A549 (cell line): ENCODE data around the gene ZNF140. TPM values are rescaled to one million over a fixed set of nuclear protein-coding genes. Genes with fewer than 3 reads are reported as not detected.

Source experiments
- ATAC-seq, 2 experiments: fragments of 200-7000 bp in 1 of 2; fragments of >200 bp in 1 of 2; cut with Nextera tagmentation in 1 of 2; cut with Tn5 transposase in 1 of 2; 3 replicates each; pipeline versions ENCODE4 v1.8.0 to v1.9.1; 2018 to 2020; ENCODE audit warnings: mild to moderate bottlenecking in 1 of 2, moderate library complexity in 1 of 2
- CTCF ChIA-PET: fragments of 300-600 bp; sonication (Branson Sonifier 250); formaldehyde crosslinking; extraction: SDS; loops from one replicate; lab custom pipeline; 2021; ENCODE audit warnings: antibody characterized with exemption, inconsistent platforms; lab: Yijun Ruan, JAX
- POLR2A ChIA-PET: fragments of 350-600 bp; formaldehyde crosslinking; extraction: SDS; loops from one replicate; lab custom pipeline; 2021; ENCODE audit warnings: antibody characterized with exemption, inconsistent platforms; lab: Yijun Ruan, JAX
- DNase-seq, 2 experiments: peaks; one replicate each; pipeline versions ENCODE4 v3.0.0 to v3.0.0-alpha.2; 2011 to 2016; ENCODE audit warnings: low read depth in 1 of 2, low spot score in 1 of 2
- FAIRE-seq: peaks from 2 replicates; lab custom pipeline; 2011; peaks lifted over from hg19 to GRCh38; lab: Jason Lieb, UNC
- H3K27ac ChIP-seq, 2 experiments: fragments of >200 bp; sonication (Bioruptor Twin); formaldehyde crosslinking; 3 replicates each; pipeline ENCODE4 v1.5.1; 2016 to 2017
- H3K4me1 ChIP-seq: fragments of >200 bp; sonication (Bioruptor Twin); formaldehyde crosslinking; 3 replicates; pipeline ENCODE4 v1.6.1; 2016
- H3K4me2 ChIP-seq: fragments of >200 bp; sonication (Bioruptor Twin); formaldehyde crosslinking; 3 replicates; pipeline ENCODE4 v1.6.1; 2016
- H3K4me3 ChIP-seq: fragments of >200 bp; sonication (Bioruptor Twin); formaldehyde crosslinking; 3 replicates; pipeline ENCODE4 v1.5.1; 2016
- H3K9me3 ChIP-seq: fragments of >200 bp; sonication (Bioruptor Twin); formaldehyde crosslinking; 3 replicates; pipeline ENCODE4 v1.6.1; 2016
- BCL3 ChIP-seq: fragments of >200 bp; sonication (Bioruptor Twin); formaldehyde crosslinking; IDR thresholded peaks from 3 replicates; pipeline ENCODE4 v1.6.1; 2016
- BHLHE40 ChIP-seq: IDR thresholded peaks from 2 replicates; pipeline ENCODE4 v1.6.1; 2012; ENCODE audit warnings: low read depth, low read length, inconsistent platforms
- EHMT2 ChIP-seq: fragments of 200-600 bp; sonication (generic); IDR thresholded peaks from 2 replicates; pipeline ENCODE4 v1.6.1; 2016; ENCODE audit warnings: antibody characterized with exemption, low read depth, mild to moderate bottlenecking, moderate library complexity
- FOSB ChIP-seq: fragments of 250-450 bp; sonication (Bioruptor Pico); IDR thresholded peaks from 2 replicates; pipeline ENCODE4 v1.5.0; 2020; ENCODE audit warnings: mild to moderate bottlenecking, moderate library complexity
- GATA3 ChIP-seq: IDR thresholded peaks from 2 replicates; pipeline ENCODE4 v1.6.1; 2012; ENCODE audit warnings: borderline replicate concordance
- HDAC2 ChIP-seq: fragments of 200-600 bp; sonication (generic); IDR thresholded peaks from 2 replicates; pipeline ENCODE4 v1.6.1; 2016
- HES2 ChIP-seq: fragments of >200 bp; sonication (Bioruptor Twin); formaldehyde crosslinking; IDR thresholded peaks from 2 replicates; pipeline ENCODE4 v1.6.1; 2016
- HMGXB4 ChIP-seq: fragments of 250-450 bp; sonication (Bioruptor Pico); IDR thresholded peaks from 2 replicates; pipeline ENCODE4 v1.5.0; 2021; ENCODE audit warnings: mild to moderate bottlenecking, moderate library complexity, borderline replicate concordance
- HOXA7 ChIP-seq: fragments of 250-450 bp; sonication (Bioruptor Pico); IDR thresholded peaks from 2 replicates; pipeline ENCODE4 v1.5.0; 2020; ENCODE audit warnings: mild to moderate bottlenecking, moderate library complexity
- JUN ChIP-seq, 2 experiments: fragments of >200 bp; sonication (Bioruptor Twin); formaldehyde crosslinking; IDR thresholded peaks; 2 replicates in 1 of 2; 3 replicates in 1 of 2; pipeline ENCODE4 v1.6.1; 2016 to 2017
- KDM5A ChIP-seq: fragments of 200-600 bp; sonication (generic); IDR thresholded peaks from 2 replicates; pipeline ENCODE4 v1.6.1; 2016; ENCODE audit warnings: antibody characterized with exemption, mild to moderate bottlenecking
- MAZ ChIP-seq: fragments of 150-350 bp; IDR thresholded peaks from 2 replicates; pipeline ENCODE4 v1.6.1; 2014; ENCODE audit warnings: antibody characterized with exemption, low read depth, low read length, borderline replicate concordance
- MYC ChIP-seq: IDR thresholded peaks from 2 replicates; pipeline ENCODE4 v1.6.1; 2012; ENCODE audit warnings: mild to moderate bottlenecking, inconsistent platforms, low read length, improper control_type of control experiment, borderline replicate concordance
- NFE2L2 ChIP-seq: fragments of 150-350 bp; conservative IDR thresholded peaks from 2 replicates; pipeline ENCODE4 v1.6.1; 2014; ENCODE audit warnings: low read length
- PHF8 ChIP-seq: fragments of 200-600 bp; sonication (generic); IDR thresholded peaks from 2 replicates; pipeline ENCODE4 v1.6.1; 2016; ENCODE audit warnings: low read depth, mild to moderate bottlenecking, antibody characterized with exemption, moderate library complexity, borderline replicate concordance
- POLR2A ChIP-seq: IDR thresholded peaks from 2 replicates; pipeline ENCODE4 v1.6.1; 2012; ENCODE audit warnings: mild to moderate bottlenecking, low read length
- REST ChIP-seq: fragments of 200-600 bp; sonication (generic); IDR thresholded peaks from 2 replicates; pipeline ENCODE4 v1.6.1; 2016; ENCODE audit warnings: antibody characterized with exemption, mild to moderate bottlenecking, moderate library complexity
- SMC3 ChIP-seq: fragments of >200 bp; sonication (Bioruptor Twin); formaldehyde crosslinking; IDR thresholded peaks from 3 replicates; pipeline ENCODE4 v1.6.1; 2018; ENCODE audit warnings: inconsistent platforms
- SREBF2 ChIP-seq: fragments of 450-650 bp; IDR thresholded peaks from 2 replicates; pipeline ENCODE4 v1.6.1; 2014; ENCODE audit warnings: mild to moderate bottlenecking, moderate library complexity
- ZC3H11A ChIP-seq: fragments of 450-650 bp; IDR thresholded peaks from 2 replicates; pipeline ENCODE4 v1.6.1; 2014; ENCODE audit warnings: antibody characterized with exemption, mild to moderate bottlenecking
- WGBS: methylation state at CpG from one replicate; pipeline ENCODE4 v1.1.6; 2017; ENCODE audit errors: missing lambda C conversion rate; 5-methylcytosine and 5-hydroxymethylcytosine counted together
- polyA minus RNA-seq: library from RNA; depleted of rRNA, polyadenylated mRNA; stranded (reverse); fragments of >200 nt; gene quantifications from 2 replicates; pipeline ENCODE4 v1.2.3, GENCODE V29; 2011; rRNA and poly(A)+ RNA removed
- polyA plus RNA-seq, 4 experiments: library from polyadenylated mRNA; depleted of rRNA in 3 of 4; stranded (reverse); fragments of >200 nt; fragmentation: RNase III in 1 of 4; extraction: RNeasy Plus Mini Kit Qiagen cat#74134 plus additional on column Dnase treatment in 1 of 4; gene quantifications; 2 replicates in 3 of 4; 3 replicates in 1 of 4; pipeline ENCODE4 v1.2.3, GENCODE V29; 2011 to 2017
- TF ChIP-seq, protein P1 (sequence below): fragments of >200 bp; sonication (Bioruptor Twin); formaldehyde crosslinking; IDR thresholded peaks from 3 replicates; pipeline ENCODE4 v1.5.1; 2016
- TF ChIP-seq, protein P2 (sequence below): IDR thresholded peaks from 2 replicates; pipeline ENCODE4 v1.6.1; 2012
- TF ChIP-seq, protein P3 (sequence below): IDR thresholded peaks from 2 replicates; pipeline ENCODE4 v1.6.1; 2012
- TF ChIP-seq, protein P4 (sequence below): fragments of 250-450 bp; sonication (Bioruptor Pico); IDR thresholded peaks from 2 replicates; pipeline ENCODE4 v1.5.0; 2020; ENCODE audit warnings: low read depth, mild to moderate bottlenecking, moderate library complexity
- TF ChIP-seq, protein P5 (sequence below): IDR thresholded peaks from 2 replicates; pipeline ENCODE4 v1.6.1; 2012; ENCODE audit warnings: low read depth, borderline replicate concordance

ZNF140 gene
- polyA plus RNA-seq (2011; rRNA removed) (22.8 and 23.2 TPM in 2 replicates), polyA plus RNA-seq (2017; fragmentation: RNase III; extraction: RNeasy Plus Mini Kit Qiagen cat#74134 plus additional on column Dnase treatment) (8.8 to 10.0 TPM (median 9.9 TPM) in 3 replicates), polyA minus RNA-seq (13.8 and 14.8 TPM in 2 replicates)
- polyA plus RNA-seq (2012; cell fraction: cytosol; rRNA removed), result 5.3 and 5.8 TPM in 2 replicates
- 3.7 and 4.0 TPM in 2 replicates for polyA plus RNA-seq (2012; cell fraction: nucleus; rRNA removed)

GRCh38 chr12:133080368-133081158, at the start of gene ZNF140:
Gene ZNF140, plus strand, starts transcription at chr12:133080923. Its CDS starts 398 bp downstream, at chr12:133081321.
- peak within 1 kb of the TSS; percentile 90 to 93 for H3K27ac ChIP-seq
- peaks cover 89% of the 10 kb centered on the region for H3K9me3 ChIP-seq
- WGBS, result under 1% methylated on average over 41 of the region's 69 CpGs
- ATAC-seq, result peak; percentile 87
- H3K4me1 ChIP-seq, result no peaks in the 10 kb centered on the region
- H3K4me2 ChIP-seq, result peak within 1 kb of the TSS; percentile 50
- peak; percentile 68 to 98 for DNase-seq
- peak within 1 kb of the TSS; percentile 88 for H3K4me3 ChIP-seq
- no peak for FAIRE-seq
- CTCF ChIA-PET, result interaction anchor here (0.7 to 0.8 kb wide), 2 partner anchors 18 to 101 kb away, joined by 3 read pairs; no protein-coding TSS in a partner anchor
- POLR2A ChIA-PET, result interaction anchor here (0.6 to 2.1 kb wide), 10 partner anchors 33 to 253 kb away, joined by 3 to 20 read pairs (median 3); partner anchors contain the start of genes CHFR, ZNF10, ZNF26 and ZNF268
- TF ChIP-seq, protein P1, sequence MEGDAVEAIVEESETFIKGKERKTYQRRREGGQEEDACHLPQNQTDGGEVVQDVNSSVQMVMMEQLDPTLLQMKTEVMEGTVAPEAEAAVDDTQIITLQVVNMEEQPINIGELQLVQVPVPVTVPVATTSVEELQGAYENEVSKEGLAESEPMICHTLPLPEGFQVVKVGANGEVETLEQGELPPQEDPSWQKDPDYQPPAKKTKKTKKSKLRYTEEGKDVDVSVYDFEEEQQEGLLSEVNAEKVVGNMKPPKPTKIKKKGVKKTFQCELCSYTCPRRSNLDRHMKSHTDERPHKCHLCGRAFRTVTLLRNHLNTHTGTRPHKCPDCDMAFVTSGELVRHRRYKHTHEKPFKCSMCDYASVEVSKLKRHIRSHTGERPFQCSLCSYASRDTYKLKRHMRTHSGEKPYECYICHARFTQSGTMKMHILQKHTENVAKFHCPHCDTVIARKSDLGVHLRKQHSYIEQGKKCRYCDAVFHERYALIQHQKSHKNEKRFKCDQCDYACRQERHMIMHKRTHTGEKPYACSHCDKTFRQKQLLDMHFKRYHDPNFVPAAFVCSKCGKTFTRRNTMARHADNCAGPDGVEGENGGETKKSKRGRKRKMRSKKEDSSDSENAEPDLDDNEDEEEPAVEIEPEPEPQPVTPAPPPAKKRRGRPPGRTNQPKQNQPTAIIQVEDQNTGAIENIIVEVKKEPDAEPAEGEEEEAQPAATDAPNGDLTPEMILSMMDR, result no peak
- TF ChIP-seq HDAC2 (no peak), HMGXB4 (CRISPR knock-in tag) (no peak; the same call in 1 of the 2 replicates), HOXA7 (CRISPR knock-in tag) (no peak), PHF8 (peak; percentile 85), SREBF2 (no peak), BCL3 (no peak; the same call in 2 of the 3 replicates), SMC3 (0 out of 3 replicates have a peak, but pooled peaks have one; percentile 8), KDM5A (0 out of 2 replicates have a peak, but pooled peaks have one; percentile 23), REST (peak; percentile 18; the same call in 1 of the 2 replicates), JUN (IDR thresholded peaks at IDR 0.05) (peak in 1 of 2 experiments; percentile 76; a peak in 2 of 5 replicates), EHMT2 (no peak), HES2 (no peak), POLR2A (peak; percentile 52), MYC (0 out of 2 replicates have a peak, but pooled peaks have one; percentile 18), GATA3 (no peak; the same call in 1 of the 2 replicates), NFE2L2 (no peak), ZC3H11A (no peak), MAZ (peak; percentile 52; the same call in 1 of the 2 replicates), FOSB (CRISPR knock-in tag) (no peak), BHLHE40 (no peak)
- TF ChIP-seq, protein P2, sequence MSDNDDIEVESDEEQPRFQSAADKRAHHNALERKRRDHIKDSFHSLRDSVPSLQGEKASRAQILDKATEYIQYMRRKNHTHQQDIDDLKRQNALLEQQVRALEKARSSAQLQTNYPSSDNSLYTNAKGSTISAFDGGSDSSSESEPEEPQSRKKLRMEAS, result peak; percentile 96
- TF ChIP-seq, protein P3, sequence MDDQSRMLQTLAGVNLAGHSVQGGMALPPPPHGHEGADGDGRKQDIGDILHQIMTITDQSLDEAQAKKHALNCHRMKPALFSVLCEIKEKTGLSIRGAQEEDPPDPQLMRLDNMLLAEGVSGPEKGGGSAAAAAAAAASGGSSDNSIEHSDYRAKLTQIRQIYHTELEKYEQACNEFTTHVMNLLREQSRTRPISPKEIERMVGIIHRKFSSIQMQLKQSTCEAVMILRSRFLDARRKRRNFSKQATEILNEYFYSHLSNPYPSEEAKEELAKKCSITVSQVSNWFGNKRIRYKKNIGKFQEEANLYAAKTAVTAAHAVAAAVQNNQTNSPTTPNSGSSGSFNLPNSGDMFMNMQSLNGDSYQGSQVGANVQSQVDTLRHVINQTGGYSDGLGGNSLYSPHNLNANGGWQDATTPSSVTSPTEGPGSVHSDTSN, result 0 out of 2 replicates have a peak, but pooled peaks have one; percentile 37
- TF ChIP-seq, protein P4, sequence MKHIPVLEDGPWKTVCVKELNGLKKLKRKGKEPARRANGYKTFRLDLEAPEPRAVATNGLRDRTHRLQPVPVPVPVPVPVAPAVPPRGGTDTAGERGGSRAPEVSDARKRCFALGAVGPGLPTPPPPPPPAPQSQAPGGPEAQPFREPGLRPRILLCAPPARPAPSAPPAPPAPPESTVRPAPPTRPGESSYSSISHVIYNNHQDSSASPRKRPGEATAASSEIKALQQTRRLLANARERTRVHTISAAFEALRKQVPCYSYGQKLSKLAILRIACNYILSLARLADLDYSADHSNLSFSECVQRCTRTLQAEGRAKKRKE (CRISPR knock-in tag), result no peak
- TF ChIP-seq, protein P5, sequence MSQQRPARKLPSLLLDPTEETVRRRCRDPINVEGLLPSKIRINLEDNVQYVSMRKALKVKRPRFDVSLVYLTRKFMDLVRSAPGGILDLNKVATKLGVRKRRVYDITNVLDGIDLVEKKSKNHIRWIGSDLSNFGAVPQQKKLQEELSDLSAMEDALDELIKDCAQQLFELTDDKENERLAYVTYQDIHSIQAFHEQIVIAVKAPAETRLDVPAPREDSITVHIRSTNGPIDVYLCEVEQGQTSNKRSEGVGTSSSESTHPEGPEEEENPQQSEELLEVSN, result peak; percentile 90
